Keratinocyte (primary cell): ENCODE measurements around the gene TMEM163. TPM values are rescaled to one million over a fixed set of nuclear protein-coding genes. Genes with fewer than 3 reads are reported as not detected.

Source experiments
- DNase-seq: peaks from one replicate; pipeline ENCODE4 v3.0.0-alpha.2; 2011; ENCODE audit warnings: low read depth, missing footprints, low spot score
- FAIRE-seq: peaks from 2 replicates; lab custom pipeline; 2011; peaks lifted over from hg19 to GRCh38; lab: Jason Lieb, UNC
- H2AFZ ChIP-seq: 2 replicates; pipeline ENCODE4 v1.6.0; 2012; ENCODE audit warnings: low read length, control low read depth, inconsistent platforms; ENCODE audit not compliant: control insufficient read depth
- H3K27ac ChIP-seq: 2 replicates; pipeline ENCODE4 v1.5.1; 2011; ENCODE audit warnings: low read length; ENCODE audit not compliant: control insufficient read depth, insufficient read depth
- H3K27me3 ChIP-seq: 3 replicates; pipeline ENCODE4 v1.6.0; 2011; ENCODE audit warnings: low read length; ENCODE audit not compliant: control insufficient read depth, insufficient read depth; ENCODE audit errors: extremely low read depth
- H3K36me3 ChIP-seq, 2 experiments: 2 replicates in 1 of 2; 3 replicates in 1 of 2; pipeline ENCODE4 v1.5.1; 2011; ENCODE audit warnings: low read length in 2 of 2, mild to moderate bottlenecking in 1 of 2; ENCODE audit not compliant: control insufficient read depth in 2 of 2, insufficient read depth in 2 of 2; ENCODE audit errors: extremely low read depth in 1 of 2
- H3K4me1 ChIP-seq: 3 replicates; pipeline ENCODE4 v1.5.1; 2011; ENCODE audit warnings: low read length; ENCODE audit not compliant: control insufficient read depth, insufficient read depth; ENCODE audit errors: extremely low read depth
- H3K4me2 ChIP-seq: 3 replicates; pipeline ENCODE4 v1.6.0; 2011; ENCODE audit warnings: low read depth, low read length; ENCODE audit not compliant: control insufficient read depth, insufficient read depth; ENCODE audit errors: extremely low read depth
- H3K4me3 ChIP-seq, 3 experiments: fragments of 200-600 bp in 1 of 3; sonication (generic) in 1 of 3; 2 replicates in 2 of 3; 3 replicates in 1 of 3; pipeline ENCODE4 v1.5.1; 2011 to 2016; ENCODE audit warnings: low read length in 3 of 3, mild to moderate bottlenecking in 3 of 3, control low read depth in 2 of 3, inconsistent platforms in 1 of 3, low read depth in 1 of 3, mixed read lengths in 1 of 3, mixed run types in 1 of 3, moderate library complexity in 1 of 3; ENCODE audit not compliant: control insufficient read depth in 2 of 3, insufficient read depth in 2 of 3; ENCODE audit errors: extremely low read depth in 1 of 3
- H3K79me2 ChIP-seq: 2 replicates; pipeline ENCODE4 v1.6.0; 2012; ENCODE audit warnings: low read length; ENCODE audit not compliant: control insufficient read depth, insufficient read depth
- H3K9ac ChIP-seq: 3 replicates; pipeline ENCODE4 v1.6.0; 2011; ENCODE audit warnings: low read length; ENCODE audit not compliant: control insufficient read depth, insufficient read depth; ENCODE audit errors: extremely low read depth
- H3K9me1 ChIP-seq: 3 replicates; pipeline ENCODE4 v1.6.0; 2011; ENCODE audit warnings: low read length; ENCODE audit not compliant: control insufficient read depth, insufficient read depth; ENCODE audit errors: extremely low read depth
- H3K9me3 ChIP-seq: 2 replicates; pipeline ENCODE4 v1.5.1; 2012; ENCODE audit warnings: low read depth, low read length; ENCODE audit not compliant: control insufficient read depth
- H4K20me1 ChIP-seq: 3 replicates; pipeline ENCODE4 v1.6.0; 2011; ENCODE audit warnings: low read length; ENCODE audit not compliant: control insufficient read depth, insufficient read depth; ENCODE audit errors: extremely low read depth
- EZH2 ChIP-seq: IDR thresholded peaks from one replicate; pipeline ENCODE4 v1.6.1; 2012; ENCODE audit warnings: inconsistent platforms, mild to moderate bottlenecking, low read length, moderate library complexity
- dilution Hi-C: fragments of 300-500 bp; cut with MboI; formaldehyde crosslinking; loops from one replicate; pipeline ENCODE4 v1.7.0; 2020; ENCODE audit warnings: low sequenced_read_pairs; ENCODE audit not compliant: extremely low pct_ligation_motif_present
- polyA plus RNA-seq, 5 experiments: library from polyadenylated mRNA; depleted of rRNA in 3 of 5; stranded (reverse) in 3 of 5; stranded (forward) in 1 of 5; unstranded in 1 of 5; fragments of >200 nt; gene quantifications; 1 replicate in 1 of 5; 2 replicates in 3 of 5; 3 replicates in 1 of 5; pipeline versions ENCODE4 v1.2.1 to v1.2.3, GENCODE V29; 2011 to 2012; ENCODE audit warnings: missing spikeins in 2 of 5, low read depth in 1 of 5, low replicate concordance in 1 of 5
- TF ChIP-seq, protein P1 (sequence below), 3 experiments: IDR thresholded peaks in 1 of 3; conservative IDR thresholded peaks in 1 of 3; optimal IDR thresholded peaks in 1 of 3; 2 replicates in 2 of 3; 3 replicates in 1 of 3; pipeline versions ENCODE3 to v1.5.1; 2011; ENCODE audit warnings: low read length in 3 of 3, mild to moderate bottlenecking in 3 of 3, moderate library complexity in 2 of 3, control low read depth in 1 of 3, inconsistent platforms in 1 of 3; ENCODE audit not compliant: insufficient read depth in 2 of 3; ENCODE audit errors: extremely low read depth in 1 of 3

TMEM163 gene
- polyA plus RNA-seq, 1 donor (not counting 4 experiments of a cell fraction or from before 2014, with no cell fraction given): not detected

DNA sequence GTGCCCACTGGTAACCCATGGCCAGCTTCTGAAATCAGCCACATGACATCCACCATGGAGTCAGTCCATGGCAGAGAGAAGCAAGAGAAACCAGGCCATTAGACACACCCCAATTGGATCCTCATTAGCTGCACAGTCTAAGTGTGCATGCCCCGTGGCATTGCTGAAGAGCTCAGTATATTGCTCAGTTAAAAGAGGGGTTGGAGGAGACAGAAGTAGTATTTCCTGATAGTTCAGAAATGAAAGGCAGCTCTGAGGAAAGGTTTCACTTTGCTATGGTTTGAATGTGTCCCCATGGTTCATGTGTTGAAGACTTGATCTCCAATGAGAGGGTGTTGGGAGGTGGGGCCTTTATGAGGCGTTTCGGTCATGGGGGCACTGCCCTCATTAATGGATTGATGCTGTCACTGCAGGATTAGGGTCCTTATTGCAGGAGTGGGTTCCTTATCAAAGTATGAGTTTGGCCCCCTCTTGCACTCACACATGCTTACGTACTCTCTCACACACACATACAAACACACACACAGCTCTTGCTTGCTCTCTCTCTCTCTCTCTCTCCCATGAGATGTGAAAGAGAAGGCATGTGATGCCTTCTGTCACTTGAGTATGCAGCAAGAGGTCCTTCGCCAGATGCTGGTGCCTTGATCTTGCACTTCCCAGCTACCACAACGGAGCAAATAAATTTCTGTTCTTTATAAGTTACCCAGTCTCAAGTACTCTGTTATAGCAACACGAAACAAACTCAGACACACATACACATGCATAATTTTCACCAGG, 58.0 kb downstream of the TMEM163 start:
- Histone ChIP-seq H3K79me2 (no peaks in the 10 kb centered on the region), H4K20me1 (no peaks in the 10 kb centered on the region), H3K36me3 (no peaks in the 10 kb centered on the region), H3K9me1 (no peaks in the 10 kb centered on the region), H2AFZ (no peak overlapping the region), H3K4me1 (no peaks in the 10 kb centered on the region), H3K9ac (no peak overlapping the region), H3K27ac (no peak overlapping the region), H3K4me3 (no peak overlapping the region), H3K9me3 (no peaks in the 10 kb centered on the region), H3K4me2 (no peak overlapping the region), H3K27me3 (no peaks in the 10 kb centered on the region)
- FAIRE-seq (no peak), DNase-seq (no peak)
- dilution Hi-C loops: no loop called here
- TF ChIP-seq, protein P1, sequence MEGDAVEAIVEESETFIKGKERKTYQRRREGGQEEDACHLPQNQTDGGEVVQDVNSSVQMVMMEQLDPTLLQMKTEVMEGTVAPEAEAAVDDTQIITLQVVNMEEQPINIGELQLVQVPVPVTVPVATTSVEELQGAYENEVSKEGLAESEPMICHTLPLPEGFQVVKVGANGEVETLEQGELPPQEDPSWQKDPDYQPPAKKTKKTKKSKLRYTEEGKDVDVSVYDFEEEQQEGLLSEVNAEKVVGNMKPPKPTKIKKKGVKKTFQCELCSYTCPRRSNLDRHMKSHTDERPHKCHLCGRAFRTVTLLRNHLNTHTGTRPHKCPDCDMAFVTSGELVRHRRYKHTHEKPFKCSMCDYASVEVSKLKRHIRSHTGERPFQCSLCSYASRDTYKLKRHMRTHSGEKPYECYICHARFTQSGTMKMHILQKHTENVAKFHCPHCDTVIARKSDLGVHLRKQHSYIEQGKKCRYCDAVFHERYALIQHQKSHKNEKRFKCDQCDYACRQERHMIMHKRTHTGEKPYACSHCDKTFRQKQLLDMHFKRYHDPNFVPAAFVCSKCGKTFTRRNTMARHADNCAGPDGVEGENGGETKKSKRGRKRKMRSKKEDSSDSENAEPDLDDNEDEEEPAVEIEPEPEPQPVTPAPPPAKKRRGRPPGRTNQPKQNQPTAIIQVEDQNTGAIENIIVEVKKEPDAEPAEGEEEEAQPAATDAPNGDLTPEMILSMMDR (optimal IDR thresholded peaks at IDR 0.05 in 1 of 3, IDR thresholded peaks at IDR 0.05 in 1 of 3, conservative IDR thresholded peaks at IDR 0.05 in 1 of 3; ENCODE audit: extremely low read depth in 1 of 3, insufficient read depth in 2 of 3, low read length in 3 of 3): no peak
- TF ChIP-seq EZH2: no peak

DNA sequence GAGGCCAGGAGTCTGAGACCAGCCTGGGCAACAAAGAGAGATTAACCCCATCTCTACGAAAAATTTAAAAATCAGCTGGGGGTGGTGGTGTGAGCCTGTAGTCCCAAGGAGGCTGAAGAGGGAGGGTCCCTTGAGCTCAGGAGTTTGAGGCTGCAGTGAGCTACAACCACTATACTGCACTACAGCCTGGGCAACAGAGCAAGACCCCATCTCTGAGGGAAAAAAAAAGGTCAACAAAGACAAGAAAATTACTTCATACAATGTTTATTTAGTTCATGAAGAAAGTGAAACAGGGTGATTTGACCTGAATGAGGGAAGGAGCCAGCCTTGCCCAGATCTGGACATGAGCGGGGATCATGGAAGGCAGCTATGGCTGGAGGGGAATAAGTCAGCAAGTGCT, 59.1 kb downstream of the TMEM163 start:
- Histone ChIP-seq H3K9me3 (no peaks in the 10 kb centered on the region), H2AFZ (no peak overlapping the region), H3K4me2 (no peak overlapping the region), H3K36me3 (no peaks in the 10 kb centered on the region), H3K79me2 (no peaks in the 10 kb centered on the region), H3K4me3 (no peak overlapping the region), H3K4me1 (no peaks in the 10 kb centered on the region), H3K27ac (no peak overlapping the region), H3K9ac (no peak overlapping the region), H3K27me3 (no peaks in the 10 kb centered on the region), H3K9me1 (no peaks in the 10 kb centered on the region), H4K20me1 (no peaks in the 10 kb centered on the region)
- TF ChIP-seq, protein P1 (optimal IDR thresholded peaks at IDR 0.05 in 1 of 3, IDR thresholded peaks at IDR 0.05 in 1 of 3, conservative IDR thresholded peaks at IDR 0.05 in 1 of 3; ENCODE audit: extremely low read depth in 1 of 3, insufficient read depth in 2 of 3, low read length in 3 of 3): no peak
- TF ChIP-seq EZH2: no peak
- no peak for DNase-seq
- no peak for FAIRE-seq
- dilution Hi-C loops: no loop called here
